GM19035 (cell line): ENCODE data around the gene KIF26A.

Experiments used
- ATAC-seq: cut with Tn5 transposase; IDR thresholded peaks from one replicate; pipeline ENCODE4 v1.9.1; 2021; ENCODE audit not compliant: unreplicated experiment

The KIF26A gene

GRCh38 chr14:104156142-104156541 is 17.8 kb downstream of the KIF26A start:
- no peak for ATAC-seq

GRCh38 chr14:104157016-104157928 is 18.9 kb downstream of the KIF26A start:
- ATAC-seq, result no peak

- no peak for ATAC-seq
These were observed 20.7 kb downstream of the KIF26A start for GRCh38 chr14:104158827-104159798.

- ATAC-seq, result no peak
These were observed 21.6 kb downstream of the KIF26A start for GRCh38 chr14:104159990-104160389.

GRCh38 chr14:104161602-104162367 is 23.4 kb downstream of the KIF26A start:
- ATAC-seq, result no peak

GRCh38 chr14:104162495-104162894 is 24.1 kb downstream of the KIF26A start:
- no peak for ATAC-seq

GRCh38 chr14:104163541-104163940 is 25.2 kb downstream of the KIF26A start:
- no peak for ATAC-seq

GRCh38 chr14:104164041-104164440 is 25.7 kb downstream of the KIF26A start:
- ATAC-seq, result no peak

GRCh38 chr14:104164512-104164911 is 26.1 kb downstream of the KIF26A start:
- ATAC-seq, result no peak

GRCh38 chr14:104166698-104167097 is 28.3 kb downstream of the KIF26A start:
- no peak for ATAC-seq

- ATAC-seq, result no peak
These were observed 30.2 kb downstream of the KIF26A start for GRCh38 chr14:104168603-104169002.

GRCh38 chr14:104169005-104169698 is 30.8 kb downstream of the KIF26A start:
- no peak for ATAC-seq

- no peak for ATAC-seq
These were observed 31.5 kb downstream of the KIF26A start for GRCh38 chr14:104169699-104170479.

GRCh38 chr14:104171029-104171697 is 32.8 kb downstream of the KIF26A start:
- no peak for ATAC-seq

GRCh38 chr14:104171895-104172294 is 33.5 kb downstream of the KIF26A start:
- no peak for ATAC-seq

- ATAC-seq, result no peak
These were observed 34.0 kb downstream of the KIF26A start for GRCh38 chr14:104172349-104172748.

GRCh38 chr14:104172880-104173279 is 34.5 kb downstream of the KIF26A start:
- no peak for ATAC-seq

GRCh38 chr14:104174051-104174450 is 35.7 kb downstream of the KIF26A start:
- no peak for ATAC-seq

- no peak for ATAC-seq
These were observed 36.7 kb downstream of the KIF26A start for GRCh38 chr14:104175041-104175440.
